Measurements from ENCODE around the gene ZFYVE28. TPM values are rescaled to one million over a fixed set of nuclear protein-coding genes. Genes with fewer than 3 reads are reported as not detected.
A peak's percentile ranks its signal among the peaks of the same experiment; 100 is the strongest.

Gene ZFYVE28
- total RNA-seq, 1 experiment from 2014 or later: 1.5 TPM

GRCh38 chr4:2330091-2331042 is 88.1 kb downstream of the ZFYVE28 start:
- Histone ChIP-seq H3K27me3 (no peaks in the 10 kb centered on the region), H3K4me3 (no peak overlapping the region), H3K9me3 (peaks cover 3% of the 10 kb centered on the region; the same call in 1 of the 2 replicates), H3K36me3 (no peaks in the 10 kb centered on the region)
- DNase-seq: peak; percentile 29

- DNase-seq: no peak
- Histone ChIP-seq H3K9me3 (peaks cover 3% of the 10 kb centered on the region; the same call in 1 of the 2 replicates), H3K27me3 (no peaks in the 10 kb centered on the region), H3K36me3 (no peaks in the 10 kb centered on the region), H3K4me3 (no peak overlapping the region)
These were observed 90.9 kb downstream of the ZFYVE28 start for GRCh38 chr4:2327579-2327978.

GRCh38 chr4:2324891-2325290 is 93.6 kb downstream of the ZFYVE28 start:
- no peak for DNase-seq
- Histone ChIP-seq H3K4me3 (no peak overlapping the region), H3K9me3 (peaks cover 3% of the 10 kb centered on the region; the same call in 1 of the 2 replicates), H3K36me3 (no peaks in the 10 kb centered on the region), H3K27me3 (no peaks in the 10 kb centered on the region)

GRCh38 chr4:2322841-2323240 is 95.6 kb downstream of the ZFYVE28 start:
- Histone ChIP-seq H3K4me3 (no peak overlapping the region), H3K27me3 (no peaks in the 10 kb centered on the region), H3K36me3 (no peaks in the 10 kb centered on the region), H3K9me3 (peaks cover 3% of the 10 kb centered on the region; the same call in 1 of the 2 replicates)
- DNase-seq: no peak

GRCh38 chr4:2322227-2322626 is 96.2 kb downstream of the ZFYVE28 start:
- no peaks in the 10 kb centered on the region for H3K9me3 ChIP-seq
- H3K36me3 ChIP-seq: no peaks in the 10 kb centered on the region
- DNase-seq: no peak
- H3K4me3 ChIP-seq: no peak overlapping the region
- no peaks in the 10 kb centered on the region for H3K27me3 ChIP-seq

- Histone ChIP-seq H3K27me3 (no peaks in the 10 kb centered on the region), H3K4me3 (no peak overlapping the region), H3K9me3 (no peaks in the 10 kb centered on the region), H3K36me3 (no peaks in the 10 kb centered on the region)
- DNase-seq: no peak
These were observed 96.9 kb downstream of the ZFYVE28 start for GRCh38 chr4:2321279-2322196.

- DNase-seq: no peak
- H3K36me3 ChIP-seq: no peaks in the 10 kb centered on the region
- no peaks in the 10 kb centered on the region for H3K27me3 ChIP-seq
- no peak overlapping the region for H3K4me3 ChIP-seq
- H3K9me3 ChIP-seq: no peaks in the 10 kb centered on the region
These were observed 97.7 kb downstream of the ZFYVE28 start for GRCh38 chr4:2320746-2321145.

GRCh38 chr4:2320152-2320551 is 98.3 kb downstream of the ZFYVE28 start:
- H3K4me3 ChIP-seq: no peak overlapping the region
- H3K9me3 ChIP-seq: no peaks in the 10 kb centered on the region
- H3K36me3 ChIP-seq: no peaks in the 10 kb centered on the region
- H3K27me3 ChIP-seq: no peaks in the 10 kb centered on the region
- DNase-seq: no peak

GRCh38 chr4:2318885-2319284 is 99.6 kb downstream of the ZFYVE28 start:
- H3K9me3 ChIP-seq: no peaks in the 10 kb centered on the region
- no peak overlapping the region for H3K4me3 ChIP-seq
- no peaks in the 10 kb centered on the region for H3K27me3 ChIP-seq
- no peak for DNase-seq
- no peaks in the 10 kb centered on the region for H3K36me3 ChIP-seq

GRCh38 chr4:2318476-2318875 is 100.0 kb downstream of the ZFYVE28 start:
- Histone ChIP-seq H3K36me3 (no peaks in the 10 kb centered on the region), H3K4me3 (no peak overlapping the region), H3K9me3 (no peaks in the 10 kb centered on the region), H3K27me3 (no peaks in the 10 kb centered on the region)
- no peak for DNase-seq

GRCh38 chr4:2313366-2313765 is 105.1 kb downstream of the ZFYVE28 start:
- H3K9me3 ChIP-seq: no peaks in the 10 kb centered on the region
- H3K36me3 ChIP-seq: no peaks in the 10 kb centered on the region
- H3K4me3 ChIP-seq: no peak overlapping the region
- DNase-seq: no peak
- no peaks in the 10 kb centered on the region for H3K27me3 ChIP-seq

- Histone ChIP-seq H3K36me3 (no peaks in the 10 kb centered on the region), H3K9me3 (no peaks in the 10 kb centered on the region), H3K4me3 (no peak overlapping the region), H3K27me3 (no peaks in the 10 kb centered on the region)
- no peak for DNase-seq
These were observed 111.6 kb downstream of the ZFYVE28 start for GRCh38 chr4:2306773-2307410.

- Histone ChIP-seq H3K27me3 (no peaks in the 10 kb centered on the region), H3K9me3 (no peaks in the 10 kb centered on the region), H3K4me3 (no peak overlapping the region), H3K36me3 (no peaks in the 10 kb centered on the region)
- DNase-seq: no peak
These were observed 112.5 kb downstream of the ZFYVE28 start for GRCh38 chr4:2305766-2306501.

GRCh38 chr4:2304877-2305561 is 113.4 kb downstream of the ZFYVE28 start:
- H3K9me3 ChIP-seq: no peaks in the 10 kb centered on the region
- no peak for DNase-seq
- no peaks in the 10 kb centered on the region for H3K27me3 ChIP-seq
- no peaks in the 10 kb centered on the region for H3K36me3 ChIP-seq
- no peak overlapping the region for H3K4me3 ChIP-seq

GRCh38 chr4:2304321-2304876 is 114.0 kb downstream of the ZFYVE28 start:
- no peaks in the 10 kb centered on the region for H3K36me3 ChIP-seq
- no peaks in the 10 kb centered on the region for H3K9me3 ChIP-seq
- no peaks in the 10 kb centered on the region for H3K27me3 ChIP-seq
- no peak for DNase-seq
- no peak overlapping the region for H3K4me3 ChIP-seq
